Fibroblast of gingiva (primary cell): ENCODE measurements around the gene CFAP107.
A peak's percentile ranks its signal among the peaks of the same experiment; 100 is the strongest.
"Not testable (repeated sequence)": the region's sequence is repeated elsewhere in the genome, so short reads cannot be mapped to it uniquely, and the experiment has no call there.

Experiments used
- DNase-seq: peaks from one replicate; pipeline ENCODE4 v3.0.0-alpha.2; 2011; ENCODE audit warnings: low read depth

Gene CFAP107, protein sequence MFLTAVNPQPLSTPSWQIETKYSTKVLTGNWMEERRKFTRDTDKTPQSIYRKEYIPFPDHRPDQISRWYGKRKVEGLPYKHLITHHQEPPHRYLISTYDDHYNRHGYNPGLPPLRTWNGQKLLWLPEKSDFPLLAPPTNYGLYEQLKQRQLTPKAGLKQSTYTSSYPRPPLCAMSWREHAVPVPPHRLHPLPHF

GRCh38 chr1:12745992-12746323, at the start of gene CFAP107:
CFAP107 (plus strand) TSS chr1:12746200; CDS start chr1:12746431, 231 bp downstream.
- DNase-seq: no peak

DNA sequence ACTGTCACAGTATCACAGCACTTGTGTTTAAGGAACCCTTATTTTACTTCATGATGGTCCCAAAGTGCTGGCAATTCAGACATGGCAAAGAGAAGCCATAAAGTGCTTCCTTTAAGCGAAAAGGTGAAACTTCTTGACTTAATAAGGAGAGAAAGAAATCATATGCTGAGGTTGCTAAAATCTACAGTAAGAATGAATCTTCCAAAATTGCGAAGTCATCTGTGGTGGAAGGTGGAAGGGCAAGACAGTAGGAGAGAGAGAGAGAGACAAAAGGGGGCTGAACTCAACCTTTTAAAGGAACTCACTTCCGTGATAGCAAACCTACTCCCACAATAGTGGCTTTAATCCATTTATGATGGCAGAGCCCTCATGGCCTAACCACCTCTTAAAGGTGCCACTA, 49.3 kb upstream of the CFAP107 start:
- DNase-seq: no peak

GRCh38 chr1:12697397-12697796, 48.6 kb upstream of the CFAP107 start:
- DNase-seq: peak; percentile 3

- DNase-seq: no peak
Observed at GRCh38 chr1:12703821-12704451, 42.1 kb upstream of the CFAP107 start.

GRCh38 chr1:12706061-12706460, 39.9 kb upstream of the CFAP107 start:
- no peak for DNase-seq

GRCh38 chr1:12708396-12709090, 37.5 kb upstream of the CFAP107 start:
- DNase-seq: no peak

DNA sequence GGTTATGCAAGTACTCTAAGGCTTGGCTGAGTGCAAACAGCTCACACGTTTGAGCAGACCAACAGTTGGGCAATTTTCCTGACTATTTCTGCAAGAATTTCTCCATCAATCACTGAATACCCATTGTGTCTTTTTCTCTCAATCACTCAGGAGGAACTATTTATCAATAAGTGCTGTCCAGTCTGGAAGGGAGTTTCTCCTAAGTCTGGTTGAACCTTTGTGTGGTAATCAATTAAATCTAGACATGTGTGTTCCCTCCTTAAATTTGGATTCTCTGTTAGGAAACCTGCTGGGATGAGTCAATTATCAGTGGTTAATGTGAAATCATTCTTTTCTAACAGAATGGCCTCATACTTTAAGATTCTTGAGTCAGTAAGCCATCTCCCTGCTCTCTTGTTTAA, 36.9 kb upstream of the CFAP107 start:
- no peak for DNase-seq

DNA sequence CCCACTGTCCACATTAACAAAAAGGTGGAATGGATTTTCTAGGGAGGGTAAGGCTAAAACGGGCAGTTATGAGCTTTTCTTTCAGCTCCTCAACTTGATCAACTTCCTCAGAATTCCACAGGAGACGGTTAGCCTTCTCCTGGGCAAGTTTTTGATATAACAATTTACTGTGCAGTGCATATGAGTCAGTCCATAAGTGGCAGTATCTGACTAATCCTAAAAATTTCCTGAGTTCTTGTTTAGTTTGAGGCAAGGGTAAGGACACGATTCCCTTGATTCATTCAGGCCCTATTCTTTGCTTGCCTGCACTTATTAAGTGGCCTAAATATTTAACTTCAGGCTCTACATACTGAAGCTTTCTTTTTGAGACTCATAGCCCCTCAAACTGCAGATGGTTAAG, 36.3 kb upstream of the CFAP107 start:
- DNase-seq: no peak

DNA sequence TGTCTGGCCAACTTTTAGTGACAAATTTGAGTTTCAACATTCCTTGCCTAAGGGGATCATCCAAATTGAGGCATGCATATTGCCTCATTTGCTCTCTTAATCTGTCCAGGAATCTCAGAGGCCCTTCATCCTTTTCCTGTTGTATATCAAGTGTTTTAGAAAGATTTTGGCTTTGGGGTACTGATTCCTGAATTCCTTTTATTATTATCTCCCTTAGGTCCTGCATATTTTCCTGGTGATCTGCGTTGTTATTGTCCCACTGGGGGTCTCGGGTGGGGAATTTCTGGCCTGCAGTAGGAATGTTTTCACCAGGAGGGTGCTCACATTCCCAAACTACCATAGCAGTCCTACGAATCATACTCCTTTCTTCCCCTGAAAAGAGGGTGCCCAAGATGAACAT, 34.5 kb upstream of the CFAP107 start:
- no peak for DNase-seq

DNA sequence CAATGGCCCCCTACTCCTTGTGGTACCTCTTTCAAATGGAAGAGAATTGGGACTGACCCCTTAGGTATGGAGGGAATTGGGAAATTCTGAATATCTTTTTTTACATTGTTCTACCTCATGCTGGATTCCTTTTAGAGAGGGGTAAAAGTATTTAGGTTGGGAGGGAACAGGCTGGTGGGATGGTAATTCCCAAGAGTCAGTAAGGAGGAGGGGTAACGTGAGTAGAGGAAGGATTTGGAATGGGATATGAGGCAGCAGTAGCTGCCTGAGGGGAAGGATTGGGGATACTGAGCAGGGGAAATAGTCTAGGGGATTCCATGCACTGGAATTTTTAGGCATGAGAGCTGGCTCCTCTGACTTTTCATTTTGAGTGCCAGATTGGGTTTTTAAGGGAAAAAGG, 33.9 kb upstream of the CFAP107 start:
- DNase-seq: no peak

DNA sequence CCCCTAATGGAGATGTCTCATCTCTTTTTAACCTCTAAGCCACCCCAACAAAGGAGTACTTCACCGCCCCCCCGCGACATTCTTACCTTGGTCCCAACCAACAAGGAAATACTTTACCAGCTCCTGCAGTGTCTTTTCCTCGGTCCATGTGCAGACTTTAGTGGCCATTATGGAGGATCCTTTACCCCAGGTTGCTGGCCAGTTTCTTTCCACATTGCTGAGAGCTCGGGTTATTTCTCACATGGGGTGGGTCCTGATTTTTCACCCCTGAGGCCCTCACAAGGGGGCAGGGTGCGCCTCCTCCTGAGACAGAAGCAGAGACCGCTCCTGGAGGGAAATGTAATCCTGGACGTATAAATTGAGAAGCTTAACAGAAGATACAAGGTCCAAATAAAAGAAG, 33.1 kb upstream of the CFAP107 start:
- no peak for DNase-seq

GRCh38 chr1:12713651-12714050, 32.3 kb upstream of the CFAP107 start:
- not testable (repeated sequence) for DNase-seq

- DNase-seq: peak; percentile 36
Observed at GRCh38 chr1:12714710-12715475, 31.1 kb upstream of the CFAP107 start.

DNA sequence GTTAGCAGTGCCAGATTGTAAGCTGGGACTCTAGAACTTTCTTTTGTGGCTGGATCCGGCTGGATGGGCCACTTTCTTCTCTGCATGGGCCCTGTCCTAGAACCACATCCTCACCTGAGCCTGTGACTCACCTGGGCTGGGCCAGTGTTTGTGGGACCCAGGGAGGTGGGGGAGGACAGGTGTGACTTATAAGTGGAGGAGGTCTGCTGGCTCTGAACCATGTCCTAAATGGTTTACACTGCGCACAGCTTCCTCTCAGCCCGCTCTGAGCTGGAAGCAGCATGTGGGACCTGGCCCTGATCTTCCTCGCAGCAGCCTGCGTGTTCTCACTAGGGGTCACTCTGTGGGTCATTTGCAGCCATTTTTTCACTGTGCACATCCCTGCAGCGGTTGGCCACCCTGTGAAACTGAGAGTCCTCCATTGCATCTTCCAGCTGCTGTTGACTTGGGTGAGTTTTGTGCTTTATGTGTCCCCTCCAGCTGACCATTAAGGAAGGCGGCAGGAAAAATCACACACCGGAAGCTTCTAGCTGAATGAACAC, 30.0 kb upstream of the CFAP107 start, which contains the start of gene AADACL3:
Gene AADACL3 (plus strand): TSS at position 215 of the 542 bp plus-strand sequence. CDS start 67 bp downstream, at position 282.
- no peak for DNase-seq

DNA sequence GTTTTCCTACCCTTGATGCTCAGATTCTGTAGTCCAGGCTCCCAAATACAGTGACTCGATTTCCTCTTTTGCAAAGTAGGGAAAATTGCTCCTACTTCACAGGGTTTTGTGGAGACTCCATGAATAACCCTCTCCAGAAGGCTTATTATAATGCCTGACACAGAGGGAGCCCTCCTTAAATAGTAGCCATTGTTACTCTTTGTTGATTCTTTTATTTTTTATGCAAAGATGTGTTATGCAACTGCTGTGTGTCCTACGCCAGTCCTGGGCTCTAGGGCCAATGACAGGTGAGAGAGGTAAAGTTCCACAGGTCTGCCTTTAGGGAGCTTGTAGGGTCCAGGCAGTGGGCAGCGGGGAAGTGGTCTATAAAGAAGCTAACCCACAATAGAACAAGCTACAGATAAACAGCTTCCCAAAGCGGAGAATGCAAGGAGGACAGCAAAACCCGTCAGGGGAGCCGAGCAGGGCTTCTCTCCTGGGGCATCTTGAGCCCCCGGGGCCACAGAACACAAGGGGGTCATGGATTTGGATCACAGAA, 28.6 kb upstream of the CFAP107 start:
- no peak for DNase-seq

DNA sequence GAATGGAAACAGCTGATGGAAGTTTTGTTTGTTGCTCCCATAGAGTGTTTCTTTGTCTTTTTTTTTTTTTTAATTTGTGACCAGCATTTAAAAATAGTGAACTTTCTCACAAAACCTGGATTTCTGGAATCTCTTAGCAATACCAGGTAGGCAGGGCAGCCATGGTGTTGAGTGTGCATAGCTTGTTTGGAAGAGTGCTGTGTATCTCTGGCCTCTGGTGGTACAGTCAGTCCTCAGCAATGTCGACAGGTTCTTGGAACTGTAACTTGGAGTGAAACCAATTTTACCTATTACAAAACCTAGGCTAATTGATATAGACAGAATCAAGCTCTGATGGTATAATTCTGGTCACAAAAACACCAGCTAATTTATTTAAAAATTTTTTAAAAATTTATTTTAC, 23.4 kb upstream of the CFAP107 start:
- DNase-seq: no peak

DNA sequence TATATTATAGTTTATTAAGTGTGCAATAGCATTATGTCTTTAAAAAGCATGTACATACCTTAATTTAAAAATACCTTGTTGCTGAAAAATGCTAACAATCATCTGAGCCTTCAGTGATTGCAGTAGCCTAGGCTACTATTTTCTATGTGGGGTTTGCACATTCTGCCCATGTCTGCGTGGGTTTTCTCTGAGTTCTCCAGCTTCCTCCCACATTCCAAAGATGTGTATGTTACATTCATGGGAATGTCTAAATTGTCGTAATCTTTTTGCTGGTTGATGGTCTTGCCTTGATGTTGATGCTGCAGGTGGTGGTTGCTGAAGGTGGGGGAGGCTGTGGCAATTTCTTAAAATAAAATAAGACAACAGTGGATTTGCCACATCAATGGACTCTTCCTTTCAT, 17.6 kb upstream of the CFAP107 start:
- DNase-seq: no peak

DNA sequence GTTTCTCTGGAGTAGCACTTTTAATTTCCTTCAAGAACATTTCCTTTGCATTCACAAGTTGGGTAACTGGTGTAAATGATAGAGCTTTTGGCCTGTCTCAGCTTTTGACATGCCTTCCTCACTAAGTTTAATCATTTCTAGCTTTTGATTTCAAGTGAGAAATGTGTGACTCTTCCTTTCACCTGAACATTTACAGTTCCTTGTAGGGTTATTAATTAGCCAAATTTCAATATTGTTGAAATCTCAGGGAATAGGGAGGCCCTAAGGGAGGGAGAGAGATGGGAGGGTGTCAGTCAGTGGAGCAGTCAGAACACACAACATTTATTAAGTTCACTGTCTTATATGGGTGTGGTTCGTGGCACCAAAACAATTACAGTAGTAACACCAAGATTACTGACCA, 15.8 kb upstream of the CFAP107 start:
- DNase-seq: no peak

GRCh38 chr1:12731084-12731483, 14.9 kb upstream of the CFAP107 start:
- not testable (repeated sequence) for DNase-seq

- DNase-seq: no peak
Observed at GRCh38 chr1:12734651-12735050, 11.3 kb upstream of the CFAP107 start.

DNA sequence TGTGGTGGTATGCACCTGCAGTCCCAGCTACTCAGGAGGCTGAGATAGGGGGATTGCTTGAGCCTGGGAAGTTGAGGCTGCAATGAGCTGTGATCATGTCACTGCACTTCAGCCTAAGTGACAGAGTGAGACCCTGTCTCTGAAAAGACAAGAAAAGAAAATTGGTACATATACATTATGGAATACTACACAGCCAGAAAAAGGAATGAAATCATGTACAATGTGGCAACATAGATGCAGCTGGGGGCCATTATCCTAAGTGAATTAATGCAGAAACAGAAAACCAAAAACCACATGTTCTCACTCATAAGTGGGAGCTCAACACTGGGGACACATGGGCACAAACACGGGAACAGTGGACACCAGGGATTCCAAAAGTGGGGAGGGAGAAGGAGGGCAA, 7.1 kb upstream of the CFAP107 start:
- DNase-seq: no peak

- DNase-seq: no peak
Observed at GRCh38 chr1:12739613-12740012, 6.4 kb upstream of the CFAP107 start.
